HepG2 (cell line): Measurements from ENCODE around the gene SLC16A4. TPM values are rescaled to one million over a fixed set of nuclear protein-coding genes. Genes with fewer than 3 reads are reported as not detected.
A peak's percentile ranks its signal among the peaks of the same experiment; 100 is the strongest.

Experiments used
- ELF3 ChIP-seq: IDR thresholded peaks from 2 replicates; pipeline ENCODE4 v1.6.1; 2016; ENCODE audit warnings: missing genetic modification reagents, missing compliant biosample characterization
- HCFC1 ChIP-seq: fragments of 150-350 bp; IDR thresholded peaks from 2 replicates; pipeline ENCODE4 v1.6.1; 2014; ENCODE audit warnings: low read depth, low read length
- KLF6 ChIP-seq: IDR thresholded peaks from 2 replicates; pipeline ENCODE4 v1.8.0; 2016; ENCODE audit warnings: missing biosample characterization, missing genetic modification reagents
- KMT2B ChIP-seq: IDR thresholded peaks from 2 replicates; pipeline ENCODE4 v1.6.1; 2016; ENCODE audit warnings: missing genetic modification reagents, missing compliant biosample characterization
- MED13 ChIP-seq: sonication (generic); formaldehyde crosslinking; IDR thresholded peaks from 2 replicates; pipeline ENCODE4 v1.5.0; 2020; ENCODE audit warnings: missing genetic modification reagents
- MIXL1 ChIP-seq: IDR thresholded peaks from 2 replicates; pipeline ENCODE4 v1.6.1; 2016
- NR2F1 ChIP-seq, 2 experiments: fragments of 450-650 bp in 1 of 2; formaldehyde crosslinking in 1 of 2; IDR thresholded peaks; 2 replicates each; pipeline versions ENCODE4 v1.5.0 to v1.6.1; 2016 to 2020; ENCODE audit warnings: mild to moderate bottlenecking in 1 of 2, missing compliant biosample characterization in 1 of 2, missing genetic modification reagents in 1 of 2, moderate library complexity in 1 of 2
- RFXANK ChIP-seq: IDR thresholded peaks from 2 replicates; pipeline ENCODE4 v1.6.1; 2016
- SALL2 ChIP-seq: sonication (generic); formaldehyde crosslinking; IDR thresholded peaks from 2 replicates; pipeline ENCODE4 v1.8.1; 2023; ENCODE audit warnings: mild to moderate bottlenecking, missing genetic modification reagents, inconsistent platforms
- SETDB1 ChIP-seq: sonication (generic); formaldehyde crosslinking; IDR thresholded peaks from 2 replicates; pipeline ENCODE4 v1.5.1; 2020; ENCODE audit warnings: missing genetic modification reagents, mild to moderate bottlenecking, borderline replicate concordance
- TAF1 ChIP-seq: sonication (generic); formaldehyde crosslinking; IDR thresholded peaks from 2 replicates; pipeline ENCODE4 v1.4.0; 2020; ENCODE audit warnings: missing genetic modification reagents
- ZFP36L2 ChIP-seq: sonication (generic); formaldehyde crosslinking; IDR thresholded peaks from 2 replicates; pipeline ENCODE4 v1.4.0; 2020; ENCODE audit warnings: missing genetic modification reagents
- ZFX ChIP-seq: sonication (generic); formaldehyde crosslinking; IDR thresholded peaks from 2 replicates; pipeline ENCODE4 v1.4.0; 2020; ENCODE audit warnings: mild to moderate bottlenecking, low read depth, missing genetic modification reagents, moderate library complexity
- ZNF207 ChIP-seq: fragments of 450-650 bp; IDR thresholded peaks from 2 replicates; pipeline ENCODE4 v1.6.1; 2016; ENCODE audit warnings: antibody characterized with exemption, borderline replicate concordance
- ZNF343 ChIP-seq: sonication (generic); formaldehyde crosslinking; IDR thresholded peaks from 2 replicates; pipeline ENCODE4 v1.4.0; 2020; ENCODE audit warnings: mild to moderate bottlenecking, missing genetic modification reagents
- ZNF501 ChIP-seq: sonication (generic); formaldehyde crosslinking; IDR thresholded peaks from 2 replicates; pipeline ENCODE4 v1.5.1; 2020; ENCODE audit warnings: mild to moderate bottlenecking, moderate library complexity, missing genetic modification reagents
- ZNF644 ChIP-seq: IDR thresholded peaks from 2 replicates; pipeline ENCODE4 v1.6.1; 2016; ENCODE audit warnings: low read depth
- ZNF652 ChIP-seq: IDR thresholded peaks from 2 replicates; pipeline ENCODE4 v1.6.1; 2016; ENCODE audit warnings: low read depth, borderline replicate concordance
- ZNF891 ChIP-seq: sonication (generic); formaldehyde crosslinking; IDR thresholded peaks from 2 replicates; pipeline ENCODE4 v1.5.0; 2020; ENCODE audit warnings: mild to moderate bottlenecking, missing genetic modification reagents
- ZSCAN21 ChIP-seq: sonication (generic); formaldehyde crosslinking; IDR thresholded peaks from 2 replicates; pipeline ENCODE4 v1.8.0; 2022; ENCODE audit warnings: mild to moderate bottlenecking, missing genetic modification reagents, moderate library complexity, borderline replicate concordance
- polyA plus RNA-seq, 8 experiments: library from polyadenylated mRNA; depleted of rRNA in 3 of 8; stranded (reverse) in 7 of 8; unstranded in 1 of 8; fragments of >200 nt; fragmentation: Illumina TruSeq in 4 of 8; extraction: Trizol in 4 of 8; gene quantifications; 2 replicates each; pipeline versions ENCODE4 v1.2.1 to v1.2.3, GENCODE V29; 2011 to 2016; ENCODE audit warnings: low read depth in 4 of 8, missing spikeins in 1 of 8, mixed read lengths in 1 of 8; ENCODE audit not compliant: insufficient read depth in 1 of 8
- total RNA-seq, 5 experiments: library from RNA; depleted of rRNA; stranded (reverse); fragments of >200 nt; fragmentation: Illumina TruSeq; extraction: Trizol; gene quantifications; 2 replicates each; pipeline ENCODE4 v1.2.3, GENCODE V29; 2016; ENCODE audit warnings: low read depth in 1 of 5
- TF ChIP-seq, protein P1 (sequence below): IDR thresholded peaks from 2 replicates; pipeline ENCODE4 v1.6.1; 2016; ENCODE audit warnings: low read depth, borderline replicate concordance
- TF ChIP-seq, protein P2 (sequence below): sonication (generic); formaldehyde crosslinking; IDR thresholded peaks from 2 replicates; pipeline ENCODE4 v1.5.1; 2020; ENCODE audit warnings: missing genetic modification reagents, mild to moderate bottlenecking, borderline replicate concordance
- TF ChIP-seq, protein P3 (sequence below): sonication (generic); formaldehyde crosslinking; IDR thresholded peaks from 2 replicates; pipeline ENCODE4 v1.5.1; 2020; ENCODE audit warnings: missing genetic modification reagents, mild to moderate bottlenecking, borderline replicate concordance
- TF ChIP-seq, protein P4 (sequence below): sonication (generic); formaldehyde crosslinking; IDR thresholded peaks from 2 replicates; pipeline ENCODE4 v1.5.0; 2020; ENCODE audit warnings: missing genetic modification reagents
- TF ChIP-seq, protein P5 (sequence below): sonication (generic); formaldehyde crosslinking; IDR thresholded peaks from 2 replicates; pipeline ENCODE4 v1.4.0; 2020; ENCODE audit warnings: missing genetic modification reagents

The SLC16A4 gene
- total and polyA plus RNA-seq, 2 of the 13 experiments (the other 11 are each of a cell fraction or from before 2014, with no cell fraction given): 1.1 to 1.5 TPM

DNA sequence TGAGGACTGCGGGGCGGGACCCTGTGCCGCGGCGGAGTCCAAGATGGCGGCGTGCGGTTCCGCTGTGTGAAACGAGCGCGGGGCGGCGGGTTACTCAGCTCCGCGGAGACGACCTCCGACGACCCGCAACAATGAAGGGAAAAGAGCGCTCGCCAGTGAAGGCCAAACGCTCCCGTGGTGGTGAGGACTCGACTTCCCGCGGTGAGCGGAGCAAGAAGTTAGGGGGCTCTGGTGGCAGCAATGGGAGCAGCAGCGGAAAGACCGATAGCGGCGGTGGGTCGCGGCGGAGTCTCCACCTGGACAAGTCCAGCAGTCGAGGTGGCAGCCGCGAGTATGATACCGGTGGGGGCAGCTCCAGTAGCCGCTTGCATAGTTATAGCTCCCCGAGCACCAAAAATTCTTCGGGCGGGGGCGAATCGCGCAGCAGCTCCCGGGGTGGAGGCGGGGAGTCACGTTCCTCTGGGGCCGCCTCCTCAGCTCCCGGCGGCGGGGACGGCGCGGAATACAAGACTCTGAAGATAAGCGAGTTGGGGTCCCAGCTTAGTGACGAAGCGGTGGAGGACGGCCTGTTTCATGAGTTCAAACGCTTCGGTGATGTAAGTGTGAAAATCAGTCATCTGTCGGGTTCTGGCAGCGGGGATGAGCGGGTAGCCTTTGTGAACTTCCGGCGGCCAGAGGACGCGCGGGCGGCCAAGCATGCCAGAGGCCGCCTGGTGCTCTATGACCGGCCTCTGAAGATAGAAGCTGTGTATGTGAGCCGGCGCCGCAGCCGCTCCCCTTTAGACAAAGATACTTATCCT lies 51.2 kb downstream of the SLC16A4 start (continued):
- TF ChIP-seq, protein P1, sequence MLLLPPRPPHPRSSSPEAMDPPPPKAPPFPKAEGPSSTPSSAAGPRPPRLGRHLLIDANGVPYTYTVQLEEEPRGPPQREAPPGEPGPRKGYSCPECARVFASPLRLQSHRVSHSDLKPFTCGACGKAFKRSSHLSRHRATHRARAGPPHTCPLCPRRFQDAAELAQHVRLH: no peak
- TF ChIP-seq, protein P2, sequence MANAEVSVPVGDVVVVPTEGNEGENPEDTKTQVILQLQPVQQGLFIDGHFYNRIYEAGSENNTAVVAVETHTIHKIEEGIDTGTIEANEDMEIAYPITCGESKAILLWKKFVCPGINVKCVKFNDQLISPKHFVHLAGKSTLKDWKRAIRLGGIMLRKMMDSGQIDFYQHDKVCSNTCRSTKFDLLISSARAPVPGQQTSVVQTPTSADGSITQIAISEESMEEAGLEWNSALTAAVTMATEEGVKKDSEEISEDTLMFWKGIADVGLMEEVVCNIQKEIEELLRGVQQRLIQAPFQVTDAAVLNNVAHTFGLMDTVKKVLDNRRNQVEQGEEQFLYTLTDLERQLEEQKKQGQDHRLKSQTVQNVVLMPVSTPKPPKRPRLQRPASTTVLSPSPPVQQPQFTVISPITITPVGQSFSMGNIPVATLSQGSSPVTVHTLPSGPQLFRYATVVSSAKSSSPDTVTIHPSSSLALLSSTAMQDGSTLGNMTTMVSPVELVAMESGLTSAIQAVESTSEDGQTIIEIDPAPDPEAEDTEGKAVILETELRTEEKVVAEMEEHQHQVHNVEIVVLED: no peak
- TF ChIP-seq NR2F1 (CRISPR knock-in tag; IDR thresholded peaks at IDR 0.05): no peak
- no peak for TF ChIP-seq ZFP36L2 (CRISPR knock-in tag)
- no peak for TF ChIP-seq ZNF644 (CRISPR knock-in tag)
- TF ChIP-seq, protein P3, sequence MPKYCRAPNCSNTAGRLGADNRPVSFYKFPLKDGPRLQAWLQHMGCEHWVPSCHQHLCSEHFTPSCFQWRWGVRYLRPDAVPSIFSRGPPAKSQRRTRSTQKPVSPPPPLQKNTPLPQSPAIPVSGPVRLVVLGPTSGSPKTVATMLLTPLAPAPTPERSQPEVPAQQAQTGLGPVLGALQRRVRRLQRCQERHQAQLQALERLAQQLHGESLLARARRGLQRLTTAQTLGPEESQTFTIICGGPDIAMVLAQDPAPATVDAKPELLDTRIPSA: no peak
- TF ChIP-seq HCFC1: no peak
- no peak for TF ChIP-seq ZFX (CRISPR knock-in tag)
- no peak; the same call in 1 of the 2 replicates for TF ChIP-seq KLF6 (CRISPR knock-in tag)
- TF ChIP-seq ZNF652 (CRISPR knock-in tag): no peak
- peak; percentile 99 for TF ChIP-seq TAF1 (CRISPR knock-in tag)
- no peak for TF ChIP-seq SETDB1 (CRISPR knock-in tag)
- no peak for TF ChIP-seq ZNF207
- peak; percentile 65; the same call in 1 of the 2 replicates for TF ChIP-seq ZNF891
- TF ChIP-seq MIXL1 (CRISPR knock-in tag): no peak
- TF ChIP-seq KMT2B (CRISPR knock-in tag): no peak; the same call in none of the 2 replicates
- no peak for TF ChIP-seq ZSCAN21 (CRISPR knock-in tag)
- no peak for TF ChIP-seq ELF3 (CRISPR knock-in tag)
- TF ChIP-seq MED13 (CRISPR knock-in tag): 0 out of 2 replicates have a peak, but pooled peaks have one; percentile 17
- 0 out of 2 replicates have a peak, but pooled peaks have one; percentile 14 for TF ChIP-seq ZNF343 (CRISPR knock-in tag)
- TF ChIP-seq, protein P4, sequence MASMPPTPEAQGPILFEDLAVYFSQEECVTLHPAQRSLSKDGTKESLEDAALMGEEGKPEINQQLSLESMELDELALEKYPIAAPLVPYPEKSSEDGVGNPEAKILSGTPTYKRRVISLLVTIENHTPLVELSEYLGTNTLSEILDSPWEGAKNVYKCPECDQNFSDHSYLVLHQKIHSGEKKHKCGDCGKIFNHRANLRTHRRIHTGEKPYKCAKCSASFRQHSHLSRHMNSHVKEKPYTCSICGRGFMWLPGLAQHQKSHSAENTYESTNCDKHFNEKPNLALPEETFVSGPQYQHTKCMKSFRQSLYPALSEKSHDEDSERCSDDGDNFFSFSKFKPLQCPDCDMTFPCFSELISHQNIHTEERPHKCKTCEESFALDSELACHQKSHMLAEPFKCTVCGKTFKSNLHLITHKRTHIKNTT: no peak
- no peak for TF ChIP-seq RFXANK (CRISPR knock-in tag)
- TF ChIP-seq ZNF501 (CRISPR knock-in tag): no peak
- TF ChIP-seq SALL2 (CRISPR knock-in tag): no peak
- TF ChIP-seq, protein P5, sequence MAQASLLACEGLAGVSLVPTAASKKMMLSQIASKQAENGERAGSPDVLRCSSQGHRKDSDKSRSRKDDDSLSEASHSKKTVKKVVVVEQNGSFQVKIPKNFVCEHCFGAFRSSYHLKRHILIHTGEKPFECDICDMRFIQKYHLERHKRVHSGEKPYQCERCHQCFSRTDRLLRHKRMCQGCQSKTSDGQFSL (CRISPR knock-in tag): 0 out of 2 replicates have a peak, but pooled peaks have one; percentile 6
